ENCODE data around the gene MYO16. TPM values are rescaled to one million over a fixed set of nuclear protein-coding genes. Genes with fewer than 3 reads are reported as not detected.

MYO16 gene
- total RNA-seq, 1 donor from 2014 or later = not detected

DNA sequence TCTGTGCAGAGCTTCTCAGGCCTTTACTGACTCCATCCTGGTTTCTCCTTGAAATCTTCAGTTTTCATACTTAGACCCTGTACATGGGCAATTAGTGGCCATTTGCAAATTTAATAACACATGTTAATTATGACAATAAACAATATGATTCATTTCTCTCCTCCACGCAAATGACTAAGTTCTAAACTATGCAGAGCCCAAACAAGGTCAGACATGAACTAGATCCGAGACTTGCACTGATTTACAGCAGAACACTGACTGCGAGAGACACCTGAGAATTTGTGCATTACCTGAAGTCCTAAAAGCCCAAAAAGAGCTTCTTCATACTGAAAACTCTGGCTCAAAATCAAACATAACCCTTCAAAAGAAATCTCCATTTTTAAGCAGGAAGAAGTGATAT, 521.8 kb downstream of the MYO16 start:
- Histone ChIP-seq H3K4me3 (no peak overlapping the region), H3K27me3 (no peaks in the 10 kb centered on the region), H3K9me3 (no peaks in the 10 kb centered on the region), H3K36me3 (no peaks in the 10 kb centered on the region), H3K27ac (no peak overlapping the region), H3K4me1 (peaks cover 0 to 12% of the 10 kb centered on the region in 2 donors)
- intact Hi-C loops (cut with DNase I) = no loop called here
- DNase-seq (ENCODE audit: low spot score in 2 of 2) = no peak
- TF ChIP-seq, protein P1, sequence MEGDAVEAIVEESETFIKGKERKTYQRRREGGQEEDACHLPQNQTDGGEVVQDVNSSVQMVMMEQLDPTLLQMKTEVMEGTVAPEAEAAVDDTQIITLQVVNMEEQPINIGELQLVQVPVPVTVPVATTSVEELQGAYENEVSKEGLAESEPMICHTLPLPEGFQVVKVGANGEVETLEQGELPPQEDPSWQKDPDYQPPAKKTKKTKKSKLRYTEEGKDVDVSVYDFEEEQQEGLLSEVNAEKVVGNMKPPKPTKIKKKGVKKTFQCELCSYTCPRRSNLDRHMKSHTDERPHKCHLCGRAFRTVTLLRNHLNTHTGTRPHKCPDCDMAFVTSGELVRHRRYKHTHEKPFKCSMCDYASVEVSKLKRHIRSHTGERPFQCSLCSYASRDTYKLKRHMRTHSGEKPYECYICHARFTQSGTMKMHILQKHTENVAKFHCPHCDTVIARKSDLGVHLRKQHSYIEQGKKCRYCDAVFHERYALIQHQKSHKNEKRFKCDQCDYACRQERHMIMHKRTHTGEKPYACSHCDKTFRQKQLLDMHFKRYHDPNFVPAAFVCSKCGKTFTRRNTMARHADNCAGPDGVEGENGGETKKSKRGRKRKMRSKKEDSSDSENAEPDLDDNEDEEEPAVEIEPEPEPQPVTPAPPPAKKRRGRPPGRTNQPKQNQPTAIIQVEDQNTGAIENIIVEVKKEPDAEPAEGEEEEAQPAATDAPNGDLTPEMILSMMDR (IDR thresholded peaks at IDR 0.05) = no peak

DNA sequence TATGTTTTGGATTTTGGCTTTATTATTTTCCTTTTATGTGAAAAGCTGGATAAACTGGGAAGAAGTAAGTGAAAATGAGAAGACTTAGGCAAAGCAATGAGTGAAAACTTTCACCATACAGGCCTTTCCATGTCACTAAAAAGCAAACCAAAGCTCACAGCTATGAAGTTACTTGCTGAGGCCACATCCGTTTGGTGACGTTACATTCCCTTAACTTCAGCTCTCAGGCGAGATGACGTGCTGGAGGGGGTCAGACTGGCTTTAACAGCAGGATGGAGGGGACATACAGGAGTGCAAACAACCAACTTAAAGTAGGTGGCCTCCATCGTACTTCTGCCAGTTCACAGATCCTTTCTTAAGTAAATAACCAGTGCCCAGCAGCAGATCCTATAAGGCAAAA, 522.3 kb downstream of the MYO16 start:
- TF ChIP-seq, protein P1 (IDR thresholded peaks at IDR 0.05) = no peak
- Histone ChIP-seq H3K27me3 (no peaks in the 10 kb centered on the region), H3K27ac (no peak overlapping the region), H3K9me3 (no peaks in the 10 kb centered on the region), H3K4me1 (peaks cover 0 to 12% of the 10 kb centered on the region in 2 donors), H3K4me3 (no peak overlapping the region), H3K36me3 (no peaks in the 10 kb centered on the region)
- DNase-seq (ENCODE audit: low spot score in 2 of 2) = no peak
- intact Hi-C loops (cut with DNase I) = no loop called here

DNA sequence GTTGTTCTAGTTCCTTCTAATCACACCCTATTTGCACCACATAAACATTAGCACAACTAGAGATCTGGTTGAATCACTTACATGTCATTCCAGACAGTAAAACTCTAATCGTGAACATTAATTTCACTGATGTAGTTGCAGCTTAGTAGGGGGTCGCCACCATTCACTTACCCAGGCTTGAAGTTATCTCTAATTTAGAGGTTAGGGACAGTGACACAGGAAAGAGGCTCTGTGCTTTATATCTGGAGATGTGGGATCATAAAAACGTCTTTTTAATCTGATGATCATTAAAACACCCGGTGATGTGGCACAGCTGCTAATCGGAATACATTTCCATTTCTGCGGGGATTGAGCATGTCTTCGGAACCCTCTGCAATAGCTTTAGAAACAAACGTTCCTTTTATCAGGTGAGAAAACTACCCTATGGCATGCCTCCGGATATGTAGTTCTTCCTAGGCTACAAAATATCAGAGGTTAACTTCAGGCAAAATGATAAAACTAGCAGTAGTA, 523.0 kb downstream of the MYO16 start:
- DNase-seq (ENCODE audit: low spot score in 2 of 2) = no peak
- Histone ChIP-seq H3K9me3 (no peaks in the 10 kb centered on the region), H3K36me3 (no peaks in the 10 kb centered on the region), H3K27ac (no peak overlapping the region), H3K27me3 (no peaks in the 10 kb centered on the region), H3K4me3 (no peak overlapping the region), H3K4me1 (peaks cover 0 to 18% of the 10 kb centered on the region in 2 donors)
- TF ChIP-seq, protein P1 (IDR thresholded peaks at IDR 0.05) = no peak
- intact Hi-C loops (cut with DNase I) = no loop called here

DNA sequence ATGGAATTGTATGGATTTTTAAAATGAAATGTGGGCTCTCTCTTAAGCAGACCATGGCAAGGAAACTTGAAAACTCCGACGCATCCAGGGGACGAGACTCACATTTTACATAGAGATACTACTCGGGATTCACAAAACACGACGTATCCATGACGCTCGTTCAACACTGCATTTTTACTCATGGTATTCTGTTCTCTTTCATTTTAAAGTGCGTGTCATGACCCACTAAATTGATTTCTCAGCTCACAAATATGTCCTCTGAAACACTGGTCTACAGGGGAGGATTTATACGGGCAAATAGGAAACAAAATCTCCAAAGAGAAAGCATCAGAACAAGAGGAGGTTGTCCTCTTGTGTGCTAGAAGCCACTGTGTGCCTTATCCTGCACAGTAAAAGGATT, 523.5 kb downstream of the MYO16 start:
- DNase-seq (ENCODE audit: low spot score in 2 of 2) = no peak
- no peaks in the 10 kb centered on the region for H3K27me3 ChIP-seq
- H3K4me3 ChIP-seq = no peak overlapping the region
- no peaks in the 10 kb centered on the region for H3K36me3 ChIP-seq
- peaks cover 0 to 18% of the 10 kb centered on the region in 2 donors for H3K4me1 ChIP-seq
- no peaks in the 10 kb centered on the region for H3K9me3 ChIP-seq
- no peak overlapping the region for H3K27ac ChIP-seq
- intact Hi-C loops (cut with DNase I) = no loop called here
- TF ChIP-seq, protein P1 (IDR thresholded peaks at IDR 0.05) = no peak

DNA sequence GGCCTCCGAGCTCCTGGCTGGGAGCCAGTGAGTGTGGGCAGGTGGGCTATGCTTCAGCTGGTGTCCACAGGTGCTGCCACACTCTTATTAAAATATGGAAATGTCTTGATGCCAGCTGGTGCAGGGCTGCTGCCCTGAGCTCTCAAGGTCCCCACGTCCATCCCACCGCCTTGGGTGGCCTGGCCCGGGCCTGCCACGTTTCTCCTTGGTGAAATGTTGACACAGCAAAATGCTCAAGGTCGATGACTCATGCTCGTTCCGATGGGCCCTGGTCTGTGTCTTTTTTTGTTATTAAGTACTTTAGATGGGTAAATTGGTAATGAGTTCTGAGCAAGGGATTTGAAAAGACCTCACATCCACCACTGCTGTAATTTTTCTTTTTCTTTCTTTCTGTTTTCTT, 524.7 kb downstream of the MYO16 start:
- no peak overlapping the region for H3K27ac ChIP-seq
- no peak for DNase-seq (ENCODE audit: low spot score in 2 of 2)
- intact Hi-C loops (cut with DNase I) = no loop called here

More for the DNA sequence above, 524.7 kb downstream of the MYO16 start:
- Histone ChIP-seq H3K36me3 (no peaks in the 10 kb centered on the region), H3K27me3 (no peaks in the 10 kb centered on the region), H3K4me1 (peaks cover 0 to 18% of the 10 kb centered on the region in 2 donors), H3K9me3 (no peaks in the 10 kb centered on the region), H3K4me3 (no peak overlapping the region)
- TF ChIP-seq, protein P1 (IDR thresholded peaks at IDR 0.05) = no peak

All from ascending aorta (tissue), 2 donors.